Breast epithelium (tissue), 3 donors: ENCODE data around the gene PRPF6.

Source experiments
- POLR2A ChIP-seq: fragments of 450-650 bp; IDR thresholded peaks from one replicate; pipeline ENCODE4 v1.6.1; 2016; ENCODE audit warnings: antibody characterized with exemption, mild to moderate bottlenecking, moderate library complexity
- TF ChIP-seq, protein P1 (sequence below), 3 donors: fragments of 450-650 bp; IDR thresholded peaks; one replicate each; pipeline ENCODE4 v1.5.1; 2016 to 2017; ENCODE audit warnings: antibody characterized with exemption in 3 of 3, mild to moderate bottlenecking in 3 of 3, moderate library complexity in 3 of 3

DNA sequence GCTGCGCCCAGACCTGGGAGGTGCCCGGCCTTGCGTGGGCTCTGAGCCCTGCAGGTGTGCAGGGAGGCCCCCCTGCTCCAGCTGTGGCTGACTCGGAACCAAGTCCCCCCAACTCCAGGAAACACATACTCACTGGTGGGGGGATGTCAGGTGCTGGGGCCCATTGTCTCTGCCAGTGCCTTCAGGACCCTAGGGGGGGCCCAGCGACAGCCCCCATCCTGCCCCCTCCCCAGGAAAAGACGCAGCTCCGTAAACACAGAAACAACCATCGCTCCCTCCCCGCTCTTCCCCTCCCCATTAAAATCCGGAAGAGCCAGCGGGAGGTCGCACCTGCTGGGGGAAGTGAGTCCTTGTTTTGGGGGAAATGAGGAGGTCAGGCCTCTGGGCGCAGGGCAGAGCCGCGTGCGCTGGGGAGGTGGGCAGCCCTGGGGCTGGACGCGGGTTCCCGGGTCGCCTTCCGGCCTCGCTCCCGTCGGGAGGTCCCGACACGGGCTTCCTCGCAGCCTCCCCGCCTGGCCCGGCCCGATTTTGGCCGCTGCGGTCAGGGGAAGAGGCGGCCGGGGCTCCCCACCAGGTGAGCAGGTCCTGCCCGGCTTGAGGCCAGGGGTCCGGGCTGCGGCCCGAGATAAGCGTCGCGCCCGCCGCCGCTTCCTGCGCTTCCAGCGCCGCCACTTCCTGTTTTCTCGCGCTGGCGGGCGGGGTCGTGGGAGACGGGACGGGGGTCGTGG, 61.3 kb downstream of the PRPF6 start:
- TF ChIP-seq, protein P1, sequence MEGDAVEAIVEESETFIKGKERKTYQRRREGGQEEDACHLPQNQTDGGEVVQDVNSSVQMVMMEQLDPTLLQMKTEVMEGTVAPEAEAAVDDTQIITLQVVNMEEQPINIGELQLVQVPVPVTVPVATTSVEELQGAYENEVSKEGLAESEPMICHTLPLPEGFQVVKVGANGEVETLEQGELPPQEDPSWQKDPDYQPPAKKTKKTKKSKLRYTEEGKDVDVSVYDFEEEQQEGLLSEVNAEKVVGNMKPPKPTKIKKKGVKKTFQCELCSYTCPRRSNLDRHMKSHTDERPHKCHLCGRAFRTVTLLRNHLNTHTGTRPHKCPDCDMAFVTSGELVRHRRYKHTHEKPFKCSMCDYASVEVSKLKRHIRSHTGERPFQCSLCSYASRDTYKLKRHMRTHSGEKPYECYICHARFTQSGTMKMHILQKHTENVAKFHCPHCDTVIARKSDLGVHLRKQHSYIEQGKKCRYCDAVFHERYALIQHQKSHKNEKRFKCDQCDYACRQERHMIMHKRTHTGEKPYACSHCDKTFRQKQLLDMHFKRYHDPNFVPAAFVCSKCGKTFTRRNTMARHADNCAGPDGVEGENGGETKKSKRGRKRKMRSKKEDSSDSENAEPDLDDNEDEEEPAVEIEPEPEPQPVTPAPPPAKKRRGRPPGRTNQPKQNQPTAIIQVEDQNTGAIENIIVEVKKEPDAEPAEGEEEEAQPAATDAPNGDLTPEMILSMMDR (IDR thresholded peaks at IDR 0.05): no peak
- no peak for TF ChIP-seq POLR2A
